ENCODE data around the gene HEPH. TPM values are rescaled to one million over a fixed set of nuclear protein-coding genes. Genes with fewer than 3 reads are reported as not detected.
"Not testable (repeated sequence)": the region's sequence is repeated elsewhere in the genome, so short reads cannot be mapped to it uniquely, and the experiment has no call there.

HEPH gene, protein sequence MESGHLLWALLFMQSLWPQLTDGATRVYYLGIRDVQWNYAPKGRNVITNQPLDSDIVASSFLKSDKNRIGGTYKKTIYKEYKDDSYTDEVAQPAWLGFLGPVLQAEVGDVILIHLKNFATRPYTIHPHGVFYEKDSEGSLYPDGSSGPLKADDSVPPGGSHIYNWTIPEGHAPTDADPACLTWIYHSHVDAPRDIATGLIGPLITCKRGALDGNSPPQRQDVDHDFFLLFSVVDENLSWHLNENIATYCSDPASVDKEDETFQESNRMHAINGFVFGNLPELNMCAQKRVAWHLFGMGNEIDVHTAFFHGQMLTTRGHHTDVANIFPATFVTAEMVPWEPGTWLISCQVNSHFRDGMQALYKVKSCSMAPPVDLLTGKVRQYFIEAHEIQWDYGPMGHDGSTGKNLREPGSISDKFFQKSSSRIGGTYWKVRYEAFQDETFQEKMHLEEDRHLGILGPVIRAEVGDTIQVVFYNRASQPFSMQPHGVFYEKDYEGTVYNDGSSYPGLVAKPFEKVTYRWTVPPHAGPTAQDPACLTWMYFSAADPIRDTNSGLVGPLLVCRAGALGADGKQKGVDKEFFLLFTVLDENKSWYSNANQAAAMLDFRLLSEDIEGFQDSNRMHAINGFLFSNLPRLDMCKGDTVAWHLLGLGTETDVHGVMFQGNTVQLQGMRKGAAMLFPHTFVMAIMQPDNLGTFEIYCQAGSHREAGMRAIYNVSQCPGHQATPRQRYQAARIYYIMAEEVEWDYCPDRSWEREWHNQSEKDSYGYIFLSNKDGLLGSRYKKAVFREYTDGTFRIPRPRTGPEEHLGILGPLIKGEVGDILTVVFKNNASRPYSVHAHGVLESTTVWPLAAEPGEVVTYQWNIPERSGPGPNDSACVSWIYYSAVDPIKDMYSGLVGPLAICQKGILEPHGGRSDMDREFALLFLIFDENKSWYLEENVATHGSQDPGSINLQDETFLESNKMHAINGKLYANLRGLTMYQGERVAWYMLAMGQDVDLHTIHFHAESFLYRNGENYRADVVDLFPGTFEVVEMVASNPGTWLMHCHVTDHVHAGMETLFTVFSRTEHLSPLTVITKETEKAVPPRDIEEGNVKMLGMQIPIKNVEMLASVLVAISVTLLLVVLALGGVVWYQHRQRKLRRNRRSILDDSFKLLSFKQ
- 15.7 TPM for total RNA-seq

DNA sequence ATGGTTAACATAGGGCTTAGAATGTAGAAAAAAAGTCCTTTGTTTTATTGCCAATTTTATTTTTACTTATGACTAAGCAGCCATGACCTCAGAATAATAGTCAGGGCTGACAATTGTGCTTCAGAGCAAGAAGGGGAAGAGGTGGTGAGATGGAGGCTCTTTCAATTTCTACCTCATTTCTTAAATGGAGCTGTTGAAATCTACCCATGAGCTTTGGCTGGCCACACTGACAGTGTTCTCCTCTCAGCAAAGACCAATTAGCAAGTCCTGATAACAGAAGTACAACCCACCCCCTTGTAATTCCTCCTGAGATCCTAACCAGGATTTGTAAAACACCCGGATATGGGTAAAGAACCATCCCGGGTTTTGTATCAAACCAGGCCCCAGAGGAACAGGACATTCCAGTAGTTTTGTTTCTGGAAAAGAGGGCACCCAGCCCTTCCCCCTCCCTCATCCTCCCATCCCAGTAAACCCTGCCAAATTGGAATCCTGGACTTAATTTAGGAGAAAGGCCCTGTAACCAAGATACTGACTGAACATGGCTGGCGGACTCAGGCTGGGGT is at the start of gene HEPH:
Gene HEPH, plus strand, starts transcription at position 399 of the 563 bp plus-strand sequence. CDS start 6,324 bp downstream, outside the sequence.
- no peak for DNase-seq (ENCODE audit: low spot score)

DNA sequence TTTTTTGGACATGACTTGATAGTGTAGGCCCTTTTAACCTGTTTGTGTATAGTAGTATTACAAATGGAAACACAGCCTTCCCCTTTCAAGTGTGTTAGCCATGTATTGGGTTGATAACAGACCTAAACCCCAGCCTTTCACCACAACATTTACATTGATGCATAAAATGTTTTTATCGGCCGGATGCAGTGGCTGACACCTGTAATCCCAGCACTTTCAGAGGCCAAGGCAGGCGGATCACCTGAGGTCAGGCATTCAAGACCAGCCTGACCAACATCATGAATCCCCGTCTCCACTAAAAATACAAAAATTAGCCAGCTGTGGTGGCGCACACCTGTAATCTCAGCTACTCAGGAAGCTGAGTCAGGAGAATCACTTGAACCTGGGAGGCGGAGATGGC is 45.3 kb upstream of the HEPH start:
- DNase-seq (ENCODE audit: low spot score), result not testable (repeated sequence)

DNA sequence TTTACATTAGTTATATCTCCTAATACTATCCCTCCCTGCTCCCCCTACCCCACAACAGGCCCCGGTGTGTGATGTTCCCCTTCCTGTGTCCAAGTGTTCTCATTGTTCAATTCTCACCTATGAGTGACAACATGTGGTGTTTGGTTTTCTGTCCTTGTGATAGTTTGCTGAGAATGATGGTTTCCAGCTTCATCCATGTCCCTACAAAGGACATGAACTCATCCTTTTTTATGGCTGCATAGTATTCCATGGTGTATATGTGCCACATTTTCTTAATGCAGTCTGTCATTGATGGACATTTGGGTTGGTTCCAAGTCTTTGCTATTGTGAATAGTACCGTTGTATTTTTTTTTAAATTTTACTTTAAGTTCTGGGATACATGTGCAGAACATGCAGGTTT is 42.7 kb upstream of the HEPH start:
- not testable (repeated sequence) for DNase-seq (ENCODE audit: low spot score)

DNA sequence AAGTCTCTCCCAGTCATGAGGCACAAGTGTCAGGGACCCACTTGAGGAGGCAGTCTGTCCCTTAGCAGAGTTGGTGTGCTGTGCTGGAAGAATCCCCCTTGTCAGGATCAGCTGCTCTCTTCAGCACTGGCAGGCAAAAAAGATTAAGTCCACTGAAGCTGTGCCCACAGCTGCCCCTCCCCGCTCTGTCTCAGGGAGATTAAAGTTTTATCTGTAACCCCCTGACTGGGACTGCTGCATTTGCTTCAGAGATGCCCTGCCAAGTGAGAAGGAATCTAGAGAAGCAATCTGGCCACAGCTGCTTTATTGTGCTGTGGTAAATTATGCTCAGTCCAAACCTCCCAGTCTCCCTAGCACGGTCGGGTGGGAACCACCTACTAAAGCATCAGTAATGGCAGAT is 37.4 kb upstream of the HEPH start:
- DNase-seq (ENCODE audit: low spot score), result no peak

DNA sequence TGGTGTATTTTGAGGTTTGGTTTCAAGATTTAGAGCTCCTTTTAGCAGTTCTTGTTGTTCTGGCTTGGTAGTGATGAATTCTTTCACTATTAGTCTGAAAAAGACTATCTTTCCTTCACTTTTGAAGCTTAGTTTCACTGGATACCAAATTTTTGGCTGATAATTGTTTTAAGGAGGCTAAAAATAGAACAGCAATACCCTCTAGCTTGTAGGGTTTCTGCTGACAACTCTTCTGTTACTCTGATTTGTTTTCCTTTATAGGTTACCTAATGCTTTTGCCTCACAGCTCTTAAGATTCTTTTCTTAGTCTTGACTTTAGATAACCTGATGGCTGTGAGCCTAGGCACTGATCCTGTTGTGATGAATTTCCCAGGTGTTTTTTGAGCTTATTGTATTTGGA is 33.6 kb upstream of the HEPH start:
- DNase-seq (ENCODE audit: low spot score), result no peak

DNA sequence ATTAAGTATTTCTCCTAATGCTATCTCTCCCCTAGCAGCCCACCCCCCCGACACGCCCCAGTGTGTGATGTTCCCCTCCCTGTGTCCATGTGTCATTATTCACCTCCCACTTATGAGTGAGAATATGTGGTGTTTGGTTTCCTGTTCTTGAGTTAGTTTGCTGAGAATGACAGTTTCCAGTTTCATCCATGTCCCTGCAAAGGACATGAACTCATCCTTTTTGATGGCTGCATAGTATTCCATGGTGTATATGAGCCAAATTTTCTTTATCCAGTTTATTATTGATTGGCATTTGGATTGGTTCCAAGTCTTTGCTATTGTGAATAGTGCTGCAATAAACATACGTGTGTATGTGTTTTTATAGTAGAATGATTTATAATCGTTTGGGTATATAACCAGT is 28.8 kb upstream of the HEPH start:
- not testable (repeated sequence) for DNase-seq (ENCODE audit: low spot score)

DNA sequence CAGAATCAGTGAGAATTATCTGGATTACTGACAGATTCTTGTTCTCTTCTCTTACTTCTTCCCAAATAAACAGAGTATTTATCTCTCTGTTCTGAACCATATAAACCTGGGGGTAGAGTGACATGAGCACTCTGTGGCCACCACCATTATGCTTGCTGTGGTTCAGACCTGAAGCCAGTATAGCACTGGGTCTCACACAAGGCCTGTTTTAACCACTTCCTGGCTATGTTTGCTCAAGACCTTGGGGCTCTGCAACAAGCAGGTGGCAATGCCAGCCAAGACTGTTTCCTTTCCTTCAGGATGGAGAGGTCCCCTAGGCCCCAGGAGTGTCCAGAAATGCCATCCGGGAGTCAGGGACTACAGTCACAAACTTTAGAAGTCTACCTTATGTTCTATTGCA is 21.7 kb upstream of the HEPH start:
- no peak for DNase-seq (ENCODE audit: low spot score)

DNA sequence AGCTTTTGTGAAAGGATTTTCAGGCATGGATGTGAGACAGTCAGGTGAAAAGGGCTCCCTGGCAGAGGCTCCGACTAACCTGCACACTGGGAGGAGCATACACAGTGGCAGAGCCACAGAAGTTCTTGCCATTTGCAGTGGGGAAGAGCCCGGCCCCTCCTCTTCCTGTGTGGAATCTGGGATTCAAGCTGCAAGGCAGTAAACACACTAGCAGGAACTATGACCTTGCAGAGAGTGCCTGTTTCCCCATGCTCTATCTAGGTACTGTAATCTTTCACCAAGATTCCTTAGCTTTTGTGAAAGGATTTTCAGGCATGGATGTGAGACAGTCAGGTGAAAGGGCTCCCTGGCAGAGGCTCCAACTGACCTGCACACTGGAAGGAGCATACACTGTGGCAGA is 19.8 kb upstream of the HEPH start:
- no peak for DNase-seq (ENCODE audit: low spot score)

DNA sequence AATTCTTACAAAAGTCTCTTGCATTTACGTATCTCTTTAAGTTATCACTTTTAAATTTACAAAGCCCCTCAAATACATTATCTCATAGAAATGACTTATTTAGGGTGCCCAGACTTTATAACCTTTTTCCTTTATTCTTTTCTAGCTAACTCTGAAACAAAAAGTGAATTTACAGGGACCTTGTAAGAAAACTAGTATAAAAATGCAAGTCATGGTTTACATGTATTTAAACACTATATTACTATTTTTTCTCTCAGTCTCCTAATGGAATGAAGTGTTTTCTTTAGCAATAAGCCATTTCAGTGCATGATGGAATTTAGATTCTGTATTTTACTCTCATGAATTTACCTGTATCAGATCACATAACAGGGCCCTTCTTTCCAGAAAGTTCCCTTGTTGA is 14.5 kb upstream of the HEPH start:
- DNase-seq (ENCODE audit: low spot score), result no peak

DNA sequence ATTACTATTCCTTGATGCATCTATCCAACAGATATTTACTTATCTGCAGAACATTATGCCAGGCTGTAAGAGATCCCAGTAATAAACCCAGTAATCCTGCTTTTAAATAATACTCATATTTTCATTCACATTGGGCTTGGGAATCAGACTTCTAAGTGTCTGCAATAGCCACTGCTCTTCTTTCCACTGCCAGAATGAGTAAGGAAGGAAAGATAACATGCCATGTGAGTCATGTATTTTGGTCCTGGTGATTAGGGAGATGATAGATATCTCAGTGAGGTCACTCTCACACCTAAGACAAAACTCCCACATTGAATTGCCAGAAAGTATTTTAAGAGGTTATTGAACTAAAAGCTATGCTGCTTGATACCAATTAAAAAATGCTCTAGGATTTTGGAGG is 13.9 kb upstream of the HEPH start:
- DNase-seq (ENCODE audit: low spot score), result no peak

DNA sequence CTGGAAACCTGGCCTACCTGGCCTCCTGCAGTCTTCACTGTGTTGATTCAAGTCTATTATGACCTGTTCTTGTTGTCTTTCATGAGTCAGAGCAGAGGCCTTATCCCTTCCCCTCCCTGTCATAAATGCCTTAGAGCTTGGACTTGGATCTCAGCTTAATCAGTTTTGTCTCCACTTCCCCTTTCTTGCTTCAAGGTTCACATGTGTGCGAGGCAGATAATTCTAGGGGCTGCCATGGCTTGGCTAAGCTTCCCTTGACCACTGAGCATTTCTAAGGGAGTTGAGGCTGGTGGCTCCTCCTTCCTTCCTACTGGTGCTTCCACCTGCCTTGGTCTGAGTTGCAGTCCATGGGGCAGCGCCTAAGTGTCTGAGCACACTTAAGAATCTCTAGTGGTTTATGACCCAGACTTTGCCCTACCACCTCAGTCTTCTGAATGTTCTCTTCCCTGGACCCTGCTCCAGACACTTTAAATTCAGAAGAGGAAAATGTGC is 1.7 kb upstream of the HEPH start:
- DNase-seq (ENCODE audit: low spot score), result no peak

DNA sequence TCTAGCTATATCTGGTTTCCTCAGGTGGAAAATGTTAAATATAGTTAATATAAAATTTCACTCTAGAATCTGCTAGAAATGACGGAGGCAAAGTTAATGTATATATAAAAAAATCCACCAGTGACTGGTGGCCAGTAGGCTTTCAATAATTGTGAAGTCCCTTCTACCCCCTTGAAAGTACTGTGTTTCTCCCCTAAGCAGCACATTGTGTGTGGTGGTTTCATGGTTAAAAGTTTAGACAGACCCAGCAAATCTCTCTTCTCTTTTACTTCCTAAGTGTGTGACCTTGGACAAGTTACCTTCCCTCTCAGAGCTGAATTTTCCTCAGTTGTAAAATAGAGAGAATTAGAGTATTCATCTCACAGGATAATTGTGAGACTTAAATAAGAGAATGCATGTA is 600 bp upstream of the HEPH start:
- DNase-seq (ENCODE audit: low spot score), result no peak

DNA sequence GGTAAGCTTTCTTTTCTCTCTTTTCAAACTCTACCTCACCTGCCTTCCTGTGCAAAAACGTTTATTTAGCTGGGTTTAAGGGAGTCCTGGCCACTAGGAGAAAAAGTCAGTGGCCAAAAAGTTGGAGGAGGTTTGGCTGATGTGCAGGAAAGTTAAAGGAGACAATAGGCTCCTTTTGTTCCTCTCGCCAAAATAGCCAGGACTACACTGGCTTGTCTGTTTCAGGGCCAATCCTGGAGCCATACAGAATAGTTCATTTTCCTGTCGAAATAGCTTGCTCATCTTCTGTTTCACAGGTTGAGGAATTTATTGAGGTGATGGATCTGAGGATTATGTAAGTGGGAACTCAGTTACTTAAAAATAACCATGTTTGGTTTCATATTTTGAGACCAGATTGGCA is 423 bp downstream of the HEPH start:
- no peak for DNase-seq (ENCODE audit: low spot score)

DNA sequence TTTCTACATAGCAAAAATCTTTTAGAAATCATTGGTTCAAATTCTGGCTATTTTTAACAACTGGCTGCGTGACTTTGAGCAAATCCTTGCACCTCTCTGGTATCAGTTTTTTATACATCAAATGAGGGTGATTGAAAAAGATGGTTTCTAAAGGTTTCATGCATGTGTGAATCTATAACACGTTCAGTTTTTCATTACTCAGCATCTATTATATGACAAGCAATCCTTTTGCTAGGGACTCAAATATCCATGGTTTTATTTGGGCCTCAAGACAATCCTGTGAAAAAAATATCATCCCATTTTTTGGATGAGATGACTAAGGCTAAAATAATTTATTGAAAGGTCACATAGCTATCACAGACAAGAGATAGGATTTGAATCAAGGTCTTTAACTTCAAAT is 884 bp downstream of the HEPH start:
- DNase-seq (ENCODE audit: low spot score), result no peak

DNA sequence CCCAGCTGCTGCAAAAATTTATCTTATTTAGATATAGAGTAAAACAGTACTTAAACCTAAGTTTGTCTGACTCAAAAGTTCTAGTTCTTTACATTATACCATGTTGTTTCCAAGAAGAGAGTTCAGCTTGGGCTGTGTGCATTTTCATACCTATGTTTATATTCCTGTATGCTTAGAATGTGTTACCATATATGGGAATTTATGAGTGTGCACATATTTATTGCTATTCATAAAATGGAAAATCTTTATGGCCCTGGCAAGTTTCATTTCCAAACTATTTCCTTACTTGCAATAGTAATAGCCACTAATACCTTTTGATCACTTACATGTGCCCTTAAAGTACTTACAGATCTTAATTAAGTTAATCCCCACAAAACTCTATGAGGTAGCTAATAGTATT is 2.6 kb downstream of the HEPH start:
- DNase-seq (ENCODE audit: low spot score), result no peak

DNA sequence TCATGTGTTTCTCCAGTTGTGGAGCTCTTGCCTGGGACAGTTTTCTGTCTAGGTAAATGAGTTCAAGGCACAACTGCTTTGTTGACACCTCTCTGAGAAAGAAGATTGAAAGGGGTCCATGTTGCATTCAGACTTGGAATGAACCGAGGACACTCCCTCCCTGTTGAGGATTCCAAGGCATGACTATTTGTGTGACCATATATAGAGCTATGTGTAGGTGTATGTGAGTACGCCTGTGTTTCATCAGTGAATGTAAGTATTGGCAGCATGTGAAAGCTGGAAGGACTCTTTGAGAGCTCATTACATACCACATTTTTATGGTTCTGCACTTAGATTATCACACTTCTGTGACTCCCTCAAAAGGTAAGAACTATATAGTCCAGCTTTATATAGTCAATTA is 3.4 kb downstream of the HEPH start:
- no peak for DNase-seq (ENCODE audit: low spot score)

DNA sequence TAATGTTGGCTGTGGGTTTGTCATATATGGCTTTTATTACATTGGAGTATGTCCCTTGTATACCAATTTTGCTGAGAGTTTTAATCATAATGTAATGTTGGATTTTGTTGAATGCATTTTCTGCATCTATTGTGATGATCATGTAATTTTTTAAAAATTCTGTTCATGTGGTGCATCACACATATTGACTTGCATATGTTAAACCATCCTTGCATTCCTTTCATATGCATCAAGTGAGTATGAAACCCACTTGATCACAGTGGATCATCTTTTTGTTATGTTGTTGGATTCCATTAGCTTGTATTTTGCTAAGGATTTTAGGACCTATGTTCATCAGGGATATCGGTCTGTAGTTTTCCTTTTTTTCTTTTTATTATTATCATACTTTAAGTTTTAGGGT is 12.1 kb downstream of the HEPH start:
- DNase-seq (ENCODE audit: low spot score), result no peak

DNA sequence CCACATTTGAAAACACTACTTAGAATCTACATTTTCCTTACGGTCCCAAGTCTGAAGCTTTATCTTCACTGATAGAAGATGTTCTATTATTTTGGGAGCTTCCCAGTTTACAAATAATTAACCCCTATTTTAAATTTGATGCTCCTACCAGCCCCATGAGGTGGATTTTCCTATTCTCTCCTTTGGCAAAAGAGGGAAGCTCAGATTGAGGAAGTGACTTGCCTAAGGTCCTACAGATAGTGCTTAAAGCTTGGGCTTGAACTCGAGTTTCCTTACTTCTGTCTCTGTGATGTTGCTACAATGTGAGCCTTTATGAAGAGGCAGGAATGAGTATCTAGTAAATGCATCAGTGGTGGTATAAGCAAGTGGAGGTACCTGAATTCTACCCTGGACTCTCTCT is 27.5 kb downstream of the HEPH start:
- DNase-seq (ENCODE audit: low spot score), result no peak

DNA sequence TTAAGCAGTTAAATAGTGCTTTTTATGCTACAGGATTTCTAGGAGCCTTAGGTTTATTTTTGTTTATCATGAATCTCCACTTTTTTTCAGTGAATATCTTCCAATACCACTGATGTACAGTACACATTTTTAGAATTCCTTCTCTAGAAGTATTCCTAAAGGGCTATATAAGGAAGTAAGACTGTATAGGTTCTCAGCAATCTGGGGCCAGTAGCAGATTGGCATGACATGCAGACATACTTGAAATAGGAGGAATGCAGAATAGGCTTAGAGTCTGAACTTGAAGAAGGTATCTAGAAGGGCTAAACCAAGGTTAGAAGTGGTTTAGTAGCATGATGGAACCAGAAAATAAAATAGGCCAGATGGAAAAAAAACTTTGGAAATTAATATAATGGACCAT is 29.8 kb downstream of the HEPH start:
- DNase-seq (ENCODE audit: low spot score), result no peak

DNA sequence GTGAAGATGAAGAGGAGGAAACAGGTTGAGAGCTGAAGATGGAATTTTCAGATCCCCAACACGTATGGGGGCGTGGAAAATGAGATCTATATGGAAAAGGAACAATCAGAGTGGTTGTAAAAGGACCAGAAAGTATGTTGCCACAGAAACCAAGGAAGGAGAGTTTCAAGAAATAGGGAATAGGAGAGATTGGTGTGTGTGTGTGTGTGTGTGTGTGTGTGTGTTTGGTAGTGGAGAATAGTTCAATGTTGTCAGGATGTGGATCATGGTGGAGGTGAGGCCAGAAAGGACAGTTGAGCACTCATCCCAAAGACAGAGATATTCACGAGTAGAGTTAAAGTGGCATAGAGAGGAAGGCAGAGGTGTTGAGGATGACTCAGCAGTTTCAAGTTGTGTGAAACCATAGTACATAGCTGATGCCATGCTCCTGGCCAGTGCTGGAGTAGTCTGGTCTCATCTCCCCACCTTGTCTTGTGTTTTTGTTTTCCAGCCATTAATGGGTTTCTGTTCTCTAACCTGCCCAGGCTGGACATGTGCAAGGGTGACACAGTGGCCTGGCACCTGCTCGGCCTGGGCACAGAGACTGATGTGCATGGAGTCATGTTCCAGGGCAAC is 36.1 kb downstream of the HEPH start:
- DNase-seq (ENCODE audit: low spot score), result no peak
